ENCODE measurements around the gene ASXL3.

ASXL3 gene

GRCh38 chr18:33660696-33661310, 82.8 kb downstream of the ASXL3 start:
- DNase-seq (ENCODE audit: low read depth, low spot score): no peak

GRCh38 chr18:33664241-33664874, 86.3 kb downstream of the ASXL3 start:
- no peak for DNase-seq (ENCODE audit: low read depth, low spot score)

DNA sequence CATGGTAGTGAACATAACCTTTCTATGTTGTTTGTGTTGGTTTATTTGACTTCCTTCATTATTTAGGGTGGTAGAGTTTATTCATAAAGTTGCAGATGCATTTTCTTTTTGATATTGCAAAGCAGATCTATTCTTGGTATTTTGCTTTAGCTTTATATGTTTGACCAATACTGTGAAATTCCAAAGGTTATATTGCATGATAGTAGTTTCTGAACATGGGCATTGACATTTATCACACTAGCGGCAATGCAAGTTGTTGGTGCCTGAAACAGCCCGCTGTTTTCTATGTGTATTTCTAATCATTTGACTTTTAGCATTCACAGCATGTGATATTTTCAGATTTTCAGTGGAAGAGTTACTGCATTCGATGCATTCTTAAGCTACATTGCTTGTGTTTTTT, 87.2 kb downstream of the ASXL3 start:
- DNase-seq (ENCODE audit: low read depth, low spot score): no peak

- no peak for DNase-seq (ENCODE audit: low read depth, low spot score)
Measured at GRCh38 chr18:33665641-33666040, 87.6 kb downstream of the ASXL3 start.

GRCh38 chr18:33666915-33667314, 88.9 kb downstream of the ASXL3 start:
- DNase-seq (ENCODE audit: low read depth, low spot score): no peak

DNA sequence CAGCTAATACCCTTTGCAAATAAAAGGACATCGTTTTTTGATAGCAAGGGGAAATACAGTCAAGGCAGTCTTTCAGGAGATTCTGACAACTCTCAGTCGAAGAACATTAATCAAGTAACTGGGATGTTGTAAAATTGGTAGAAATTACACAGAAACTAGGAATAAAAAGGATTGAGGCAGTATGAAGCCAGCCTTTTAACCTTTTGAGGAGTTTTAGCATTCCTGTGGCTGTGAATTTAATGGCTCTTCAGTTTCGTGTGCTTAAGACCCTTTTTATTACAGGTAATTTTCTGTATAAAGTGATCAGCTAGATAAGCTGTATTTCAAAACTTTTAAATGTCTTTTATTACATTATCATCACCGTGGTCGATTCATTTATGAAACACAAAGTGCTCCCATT, 91.6 kb downstream of the ASXL3 start:
- DNase-seq (ENCODE audit: low read depth, low spot score): no peak

DNA sequence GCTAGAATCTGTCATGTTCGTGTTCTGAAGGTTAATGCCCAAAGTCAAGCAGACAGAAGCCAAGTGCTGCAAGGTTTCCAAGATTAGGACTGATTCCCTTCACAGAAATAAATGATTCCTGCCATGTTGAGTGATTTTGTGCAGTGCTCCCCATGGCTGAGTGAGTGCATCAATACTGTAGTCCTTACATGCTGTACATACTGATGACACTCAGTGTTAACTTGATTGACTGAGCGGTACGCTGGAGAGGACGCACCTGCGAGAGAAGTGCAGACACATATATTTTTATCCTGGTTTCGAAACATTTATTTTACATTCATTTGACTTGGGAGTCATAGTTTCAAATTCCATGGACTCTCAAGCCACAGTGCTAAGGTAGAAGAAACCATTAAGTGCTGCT, 92.0 kb downstream of the ASXL3 start:
- DNase-seq (ENCODE audit: low read depth, low spot score): no peak

DNA sequence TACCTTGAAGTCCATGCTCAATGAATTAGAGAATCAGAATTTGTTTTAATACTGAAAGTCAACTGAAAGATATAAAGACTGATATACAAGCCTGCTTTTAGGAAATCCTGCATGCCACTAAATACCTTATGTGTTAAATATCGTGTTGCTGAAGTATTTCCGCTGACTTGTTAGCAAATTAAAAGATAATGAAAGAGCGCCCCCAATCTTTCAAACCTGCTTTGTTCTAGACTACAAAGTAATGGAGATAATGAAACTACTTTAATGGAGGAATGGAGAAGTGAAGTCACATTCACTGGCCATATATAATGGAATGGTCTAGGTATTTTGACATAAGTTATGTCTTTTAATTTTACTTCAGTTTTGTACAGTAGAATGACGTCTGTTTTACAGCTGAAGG, 95.7 kb downstream of the ASXL3 start:
- DNase-seq (ENCODE audit: low read depth, low spot score): no peak

DNA sequence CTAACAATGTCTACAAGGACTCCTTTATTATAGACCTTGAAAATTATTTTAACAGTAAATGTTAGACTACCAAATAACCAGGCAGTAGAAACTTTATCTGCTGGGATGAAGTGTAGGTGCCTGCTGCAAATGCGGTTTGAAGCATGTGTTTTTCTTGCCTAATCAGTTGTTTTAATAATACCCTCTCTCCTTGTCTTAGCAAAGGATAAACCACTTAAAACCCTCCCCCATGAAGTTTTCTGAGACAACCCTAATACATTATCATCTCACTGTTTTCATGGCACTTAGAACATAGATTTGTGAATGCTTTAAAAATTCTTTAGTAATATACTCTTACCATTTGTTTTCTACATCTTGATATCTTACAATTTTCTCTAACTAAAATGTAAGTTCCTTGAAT, 98.6 kb downstream of the ASXL3 start:
- no peak for DNase-seq (ENCODE audit: low read depth, low spot score)

DNA sequence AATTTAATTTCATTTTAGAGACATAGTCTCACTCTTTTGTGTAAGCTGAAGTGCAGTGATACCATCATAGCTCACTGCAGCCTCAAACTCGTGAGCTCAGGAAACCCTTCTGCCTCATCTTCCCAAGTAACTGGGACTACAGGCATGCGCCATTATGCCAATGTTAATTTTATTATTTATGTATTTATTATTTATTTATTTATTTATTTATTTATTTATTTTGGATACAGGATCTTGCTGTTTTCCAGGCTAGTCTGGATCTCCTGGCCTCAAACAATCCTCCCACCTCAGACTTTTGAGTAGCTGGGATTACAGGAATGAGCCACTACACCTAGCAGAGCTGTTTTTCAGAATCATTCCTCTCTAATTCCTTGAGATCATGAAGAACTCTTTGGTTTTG, 99.9 kb downstream of the ASXL3 start:
- DNase-seq (ENCODE audit: low read depth, low spot score): no peak

DNA sequence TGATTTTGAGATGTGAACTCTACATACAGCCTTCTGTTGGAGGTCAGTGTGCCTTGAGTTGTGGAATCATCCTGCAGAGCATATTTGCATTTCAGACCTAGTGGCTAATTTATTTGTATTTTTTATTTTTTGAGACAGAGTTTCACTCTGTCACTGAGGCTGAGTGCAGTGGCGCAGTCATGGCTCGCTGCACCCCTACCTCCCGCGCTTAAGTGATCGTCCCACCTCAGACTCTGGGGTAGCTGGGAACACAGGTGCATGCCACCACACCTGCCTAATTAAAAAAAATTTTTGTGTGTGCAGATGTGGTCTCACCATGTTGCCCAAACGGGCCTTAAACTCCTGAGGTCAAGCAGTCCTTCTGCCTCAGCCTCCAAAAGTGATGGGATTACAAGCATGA, 104.4 kb downstream of the ASXL3 start:
- DNase-seq (ENCODE audit: low read depth, low spot score): no peak

- DNase-seq (ENCODE audit: low read depth, low spot score): no peak
Measured at GRCh38 chr18:33694593-33694992, 116.6 kb downstream of the ASXL3 start.

DNA sequence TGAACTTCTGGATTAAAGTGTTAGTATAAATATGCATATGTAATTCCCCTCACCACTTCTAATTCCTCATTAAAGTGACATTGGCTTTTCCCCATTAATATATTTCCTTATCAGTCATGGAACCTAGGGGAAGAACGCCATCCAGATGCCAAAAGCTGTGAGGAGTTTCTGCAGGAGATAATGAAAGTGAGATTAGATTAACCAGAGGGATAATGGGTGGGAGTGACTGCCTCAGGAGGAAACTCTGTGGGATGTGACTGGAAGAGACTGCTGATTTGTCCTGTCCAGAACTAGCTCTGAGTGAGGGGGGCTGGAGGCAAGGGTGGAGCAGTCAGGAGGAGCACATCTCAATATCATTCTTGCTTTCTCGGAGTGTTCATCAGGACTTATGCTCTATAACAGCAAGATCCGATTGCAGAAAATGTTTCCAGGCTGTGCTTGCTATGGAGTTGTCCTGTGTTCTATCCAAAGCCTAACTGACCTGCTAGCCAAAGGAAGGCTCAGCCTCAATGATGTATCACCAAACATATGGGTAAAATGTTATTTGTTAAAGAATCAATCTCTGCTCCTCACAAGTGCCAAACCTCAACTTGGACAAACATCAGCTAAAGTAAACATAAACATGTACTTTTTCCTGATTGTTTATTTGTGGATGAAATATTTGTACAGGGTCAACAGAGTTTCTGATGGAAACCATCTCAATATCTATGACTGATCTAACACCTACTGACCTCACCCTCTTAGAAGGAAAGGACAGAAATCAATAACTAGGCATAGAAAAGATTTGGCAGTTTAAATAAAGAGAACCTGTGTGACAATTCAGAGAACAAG, 118.5 kb downstream of the ASXL3 start:
- DNase-seq (ENCODE audit: low read depth, low spot score): no peak

DNA sequence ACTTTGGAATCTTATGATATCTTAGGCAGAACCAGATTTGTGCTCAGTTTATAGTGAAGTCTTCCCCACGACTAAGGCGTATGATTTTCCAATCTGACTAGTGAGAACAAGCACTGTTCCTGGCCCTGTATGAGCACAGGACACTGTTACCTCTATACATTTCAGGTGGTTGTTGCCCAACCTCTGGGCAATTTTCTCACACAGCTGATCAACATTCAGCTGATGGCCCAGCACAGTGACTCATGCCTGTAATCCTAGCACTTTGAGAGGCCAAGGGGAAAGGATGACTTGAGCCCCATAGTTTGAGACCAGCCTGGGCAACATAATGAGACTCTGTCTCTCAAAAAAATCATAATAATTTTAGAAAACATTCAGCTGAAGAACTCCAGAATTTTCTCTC, 119.5 kb downstream of the ASXL3 start:
- DNase-seq (ENCODE audit: low read depth, low spot score): no peak

DNA sequence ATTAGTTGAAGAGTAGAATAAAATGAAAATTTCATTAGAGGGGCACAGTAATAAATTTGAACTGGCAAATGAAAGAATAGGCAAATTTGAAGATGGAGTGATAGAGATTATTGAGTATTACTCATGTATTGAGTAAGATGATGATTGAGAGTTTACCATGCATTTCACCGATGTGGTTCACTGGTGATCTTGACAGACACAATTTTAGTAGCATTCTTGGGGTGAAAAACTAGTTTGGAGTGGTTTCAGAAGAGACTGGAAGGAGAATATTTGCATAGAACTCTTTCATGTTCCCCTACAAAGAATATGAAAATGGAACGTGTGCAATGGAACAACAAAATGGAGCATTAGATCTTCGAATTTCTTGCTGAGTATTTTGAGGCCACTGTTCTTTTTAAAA, 121.4 kb downstream of the ASXL3 start:
- DNase-seq (ENCODE audit: low read depth, low spot score): no peak

DNA sequence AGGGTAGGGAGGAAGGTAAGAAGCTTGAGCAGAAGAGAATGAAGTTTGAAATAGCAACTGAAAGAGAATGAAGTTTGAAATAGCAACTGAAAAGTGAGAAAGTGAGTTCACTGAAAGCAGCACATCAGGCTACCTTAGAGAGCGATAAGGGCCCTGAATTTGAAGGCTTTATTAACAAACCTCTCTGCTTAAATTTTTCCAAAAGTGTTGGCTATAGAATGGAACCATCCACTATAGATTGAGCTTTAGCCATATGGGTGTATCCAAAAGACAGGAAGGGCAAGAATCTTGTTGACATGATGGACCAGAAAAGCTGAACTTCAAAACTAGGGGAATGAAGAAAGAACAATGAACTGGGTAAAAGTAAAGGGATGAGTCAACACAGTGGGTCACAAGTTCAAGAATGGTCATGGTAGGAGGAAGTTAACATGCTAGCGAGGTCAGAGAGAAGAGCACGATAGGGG, 122.5 kb downstream of the ASXL3 start:
- no peak for DNase-seq (ENCODE audit: low read depth, low spot score)

DNA sequence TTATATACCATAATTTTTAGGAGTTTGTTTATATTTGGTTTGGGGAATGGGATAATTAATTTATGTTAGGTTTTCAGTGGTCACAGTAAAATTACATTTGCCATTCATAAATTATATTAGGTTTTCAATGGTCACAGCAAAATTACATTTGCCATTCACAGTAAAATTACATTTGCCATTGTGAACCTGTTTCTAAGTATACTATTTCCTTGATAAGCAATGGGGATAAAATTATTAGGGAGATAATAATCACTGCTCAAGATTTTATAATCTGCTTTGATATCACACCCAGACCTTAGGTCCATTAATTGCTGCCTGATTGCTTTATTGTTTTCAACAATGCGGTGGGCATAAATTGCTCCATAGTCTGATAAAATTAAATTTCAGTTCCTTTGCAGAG, 124.6 kb downstream of the ASXL3 start:
- DNase-seq (ENCODE audit: low read depth, low spot score): no peak

DNA sequence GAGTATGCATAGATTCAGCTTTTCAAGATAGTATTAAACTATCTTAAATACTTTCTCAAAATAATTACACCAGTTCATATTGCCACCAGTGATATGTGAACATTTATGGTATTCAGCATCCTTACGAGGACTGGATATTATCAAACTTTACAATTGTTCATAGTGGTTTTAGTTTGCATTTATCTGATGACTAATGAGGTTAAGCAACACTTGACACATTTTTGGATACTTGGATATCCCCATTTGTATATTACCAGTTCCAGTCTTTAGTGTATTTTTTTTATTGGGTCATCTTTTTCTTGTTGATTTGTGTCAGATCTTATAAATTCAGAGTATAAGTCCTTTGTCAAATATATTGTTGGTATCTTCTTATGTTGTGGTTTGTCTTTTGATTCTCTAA, 128.4 kb downstream of the ASXL3 start:
- DNase-seq (ENCODE audit: low read depth, low spot score): no peak

- DNase-seq (ENCODE audit: low read depth, low spot score): no peak
Measured at GRCh38 chr18:33708876-33709275, 130.9 kb downstream of the ASXL3 start.

DNA sequence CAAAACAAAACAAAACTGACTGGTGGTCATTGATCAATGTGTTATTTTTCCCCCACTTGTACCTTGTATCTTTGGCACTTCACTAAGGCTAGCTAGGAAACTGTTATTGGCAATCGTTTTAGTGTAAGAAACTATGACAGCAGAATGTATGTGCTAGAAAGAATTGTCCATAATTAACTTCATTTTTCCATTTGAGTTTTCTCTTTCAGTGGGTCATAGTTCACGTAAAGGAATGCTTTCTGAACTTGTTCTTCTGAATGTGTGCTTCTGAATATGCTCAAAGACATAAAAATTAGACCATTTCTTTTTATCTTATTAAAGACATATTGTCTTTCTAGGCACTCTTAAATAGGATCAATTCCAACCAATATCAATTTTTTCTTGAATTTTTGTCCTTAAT, 132.2 kb downstream of the ASXL3 start:
- DNase-seq (ENCODE audit: low read depth, low spot score): no peak

GRCh38 chr18:33711514-33711913, 133.5 kb downstream of the ASXL3 start:
- DNase-seq (ENCODE audit: low read depth, low spot score): no peak

DNA sequence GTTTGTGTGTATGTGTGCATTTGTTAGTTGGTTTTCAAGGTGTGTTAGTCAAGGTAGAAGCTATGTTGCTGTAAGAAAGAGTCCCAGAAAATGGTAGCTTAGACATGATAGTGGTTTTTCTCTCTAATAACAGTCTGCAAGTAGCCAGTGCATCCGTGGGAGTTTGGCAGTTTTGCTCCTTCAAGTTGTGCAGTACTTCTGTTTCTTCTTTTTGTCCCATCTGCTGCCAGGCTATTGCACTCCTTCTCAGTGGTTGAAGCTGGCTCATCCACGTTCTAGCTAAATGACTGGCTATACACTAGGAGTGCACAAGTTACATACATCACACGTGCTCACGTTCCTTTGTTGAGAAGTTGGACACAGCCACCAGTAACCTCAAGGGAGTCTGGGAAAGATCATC, 134.7 kb downstream of the ASXL3 start:
- no peak for DNase-seq (ENCODE audit: low read depth, low spot score)

Measured in iPS DF 19.7 (cell line).